NCI-H524 treated with DMSO at 0.1 percent for 48 hours (cell line): ENCODE measurements around the gene ATP1A1.

Source experiments
- DNase-seq: peaks from one replicate; lab custom pipeline; 2025; lab: John Stamatoyannopoulos, UW

Gene ATP1A1

GRCh38 chr1:116372651-116373430 is at the start of gene ATP1A1:
ATP1A1 (plus strand) TSS chr1:116373244; CDS start chr1:116373512, 268 bp downstream.
- peak; percentile 24 for DNase-seq

DNA sequence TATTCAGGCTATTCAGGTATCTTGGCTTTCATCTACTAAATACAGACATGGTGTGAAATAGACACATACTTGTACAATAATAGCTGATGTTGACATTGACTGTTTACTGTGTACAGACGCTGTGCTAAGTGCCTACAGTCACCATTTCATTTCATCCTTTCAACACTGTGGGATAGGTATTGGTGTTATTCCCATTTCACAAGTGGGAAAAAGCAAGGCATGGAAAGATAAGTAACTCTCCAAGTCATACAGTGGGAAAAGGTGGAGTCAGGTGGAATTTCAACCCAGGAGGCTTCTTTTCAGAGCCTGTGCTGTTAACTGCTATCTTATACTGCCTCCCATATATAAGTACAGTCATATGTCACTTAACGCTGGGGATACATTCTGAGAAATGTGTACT is 49.6 kb upstream of the ATP1A1 start:
- no peak for DNase-seq

DNA sequence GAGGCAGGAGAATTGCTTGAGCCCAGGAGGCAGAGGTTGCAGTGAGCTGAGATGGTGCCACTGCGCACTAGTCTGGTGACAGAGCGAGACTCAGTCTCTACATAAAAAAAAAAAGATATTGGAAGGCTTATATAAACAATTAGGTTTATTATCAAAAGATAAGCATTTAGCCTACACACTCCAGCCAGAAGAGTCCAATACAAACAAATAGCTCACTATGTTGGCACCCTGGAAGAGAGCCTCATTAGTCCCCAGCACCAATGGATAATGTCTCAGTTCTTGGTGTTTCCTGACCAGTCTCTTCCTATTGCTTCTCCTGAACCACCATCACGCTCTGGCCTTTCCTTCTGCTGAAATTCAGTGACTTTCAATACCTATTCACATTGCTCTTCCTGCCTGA is 48.6 kb upstream of the ATP1A1 start:
- no peak for DNase-seq

DNA sequence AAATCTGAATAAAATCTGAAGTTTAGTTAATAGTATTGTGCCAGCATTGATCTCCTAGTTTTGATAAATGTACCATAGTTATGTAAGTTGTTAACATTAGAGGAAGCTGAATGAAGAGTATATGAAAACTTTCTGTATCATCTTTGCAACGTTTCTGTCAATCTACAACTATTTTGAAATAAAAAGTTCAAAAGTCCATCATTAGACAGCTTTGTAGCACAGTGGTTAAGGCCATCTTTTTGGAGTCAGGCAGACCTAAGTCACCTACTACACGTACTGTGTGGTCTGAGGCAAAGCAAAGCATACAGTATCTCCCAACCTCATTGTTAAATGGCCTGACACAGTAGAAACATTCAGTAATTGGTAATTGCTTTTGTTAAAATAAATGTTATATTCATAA is 47.9 kb upstream of the ATP1A1 start:
- DNase-seq: no peak

GRCh38 chr1:116325922-116326321 is 47.1 kb upstream of the ATP1A1 start:
- DNase-seq: no peak

- DNase-seq: no peak
These were observed 46.6 kb upstream of the ATP1A1 start for GRCh38 chr1:116326486-116326885.

DNA sequence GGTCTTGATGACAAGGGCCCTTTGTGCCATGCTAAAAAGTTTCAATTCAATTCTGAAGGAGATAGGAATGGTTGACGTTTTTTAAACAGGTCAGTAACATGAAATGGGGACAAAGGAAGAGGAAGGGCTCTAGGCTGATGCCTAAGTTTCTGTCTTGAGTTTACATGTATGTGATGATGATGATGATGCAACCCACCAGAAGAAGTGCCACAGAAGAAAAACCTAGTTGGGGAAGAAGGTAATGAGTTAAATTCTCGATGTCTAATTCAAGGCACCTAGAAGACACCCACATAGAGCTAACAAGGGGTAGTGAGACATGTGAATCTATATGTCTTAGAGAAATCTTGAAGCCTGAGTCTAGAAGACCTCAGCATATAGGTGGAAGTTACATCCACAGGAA is 44.4 kb upstream of the ATP1A1 start:
- DNase-seq: no peak

DNA sequence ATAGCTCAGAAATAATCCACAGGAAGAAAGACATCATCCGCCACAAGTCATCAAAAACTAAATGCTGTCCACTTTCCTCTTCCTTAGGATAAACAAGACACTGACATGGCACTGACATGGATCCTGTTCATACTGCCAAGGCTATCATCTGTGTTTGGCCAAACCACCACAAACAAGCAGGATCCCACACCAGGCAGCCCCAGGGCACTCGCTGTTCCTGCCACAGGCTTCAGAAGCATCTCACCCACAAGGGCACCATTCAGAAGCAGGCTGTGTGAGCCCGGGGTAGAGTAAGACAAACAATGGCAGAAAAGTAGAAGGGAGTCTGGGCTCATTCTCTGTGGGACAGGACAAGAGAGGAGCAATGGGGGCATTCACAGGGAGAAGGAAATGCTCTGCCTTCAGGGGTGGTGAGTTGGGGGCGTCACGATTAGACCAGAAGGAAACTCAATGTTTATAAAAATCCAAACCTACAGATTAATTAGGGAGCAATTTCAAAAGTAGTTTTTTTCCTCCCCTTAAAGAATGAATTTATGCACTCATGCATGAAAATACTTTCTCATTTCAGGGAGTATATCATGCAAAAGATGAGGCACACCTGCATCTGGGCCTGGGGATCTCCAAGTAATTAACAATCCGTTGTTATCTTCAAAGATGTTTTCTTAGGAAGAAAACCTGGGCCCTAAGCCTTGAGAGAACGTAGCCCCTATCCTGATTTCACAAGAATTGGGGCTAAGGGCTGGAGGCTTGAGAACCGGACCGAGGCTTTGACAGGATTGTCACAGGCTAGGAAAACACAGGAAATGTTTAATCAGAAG is 43.3 kb upstream of the ATP1A1 start:
- no peak for DNase-seq

DNA sequence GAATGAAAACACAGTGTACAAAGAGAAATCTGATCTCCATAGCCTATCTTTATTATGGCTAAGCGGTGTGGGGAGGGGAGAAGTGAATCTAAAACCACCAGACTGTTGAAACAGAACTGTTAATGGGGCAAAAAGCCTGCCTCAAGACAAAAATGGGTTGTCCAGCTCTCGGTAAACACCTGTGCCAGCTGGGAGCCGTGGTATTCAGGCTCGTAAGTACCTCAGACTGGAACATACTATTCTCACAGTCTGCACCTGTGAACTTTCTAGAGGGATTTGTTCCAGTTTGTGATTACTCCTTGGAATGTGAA is 42.7 kb upstream of the ATP1A1 start:
- no peak for DNase-seq

DNA sequence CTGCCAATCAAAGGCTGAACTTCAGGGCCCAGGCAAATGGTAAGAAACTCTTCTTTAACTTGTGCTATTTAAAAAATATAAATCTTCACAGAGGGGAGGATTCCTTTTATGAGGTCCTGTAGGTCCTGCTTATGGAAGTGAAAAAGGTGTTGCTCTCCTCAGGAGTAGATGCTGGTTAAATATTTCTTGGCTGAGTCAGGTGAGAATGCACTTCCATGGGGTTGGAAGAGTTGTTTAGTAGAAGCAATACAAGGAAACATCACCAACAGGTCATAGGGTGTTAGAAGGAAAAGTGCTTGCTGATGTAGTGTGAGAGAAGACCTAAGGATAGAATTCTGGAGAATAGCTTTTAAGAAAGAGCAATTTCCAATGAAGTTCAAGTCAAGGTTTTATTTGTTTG is 42.2 kb upstream of the ATP1A1 start:
- DNase-seq: no peak

DNA sequence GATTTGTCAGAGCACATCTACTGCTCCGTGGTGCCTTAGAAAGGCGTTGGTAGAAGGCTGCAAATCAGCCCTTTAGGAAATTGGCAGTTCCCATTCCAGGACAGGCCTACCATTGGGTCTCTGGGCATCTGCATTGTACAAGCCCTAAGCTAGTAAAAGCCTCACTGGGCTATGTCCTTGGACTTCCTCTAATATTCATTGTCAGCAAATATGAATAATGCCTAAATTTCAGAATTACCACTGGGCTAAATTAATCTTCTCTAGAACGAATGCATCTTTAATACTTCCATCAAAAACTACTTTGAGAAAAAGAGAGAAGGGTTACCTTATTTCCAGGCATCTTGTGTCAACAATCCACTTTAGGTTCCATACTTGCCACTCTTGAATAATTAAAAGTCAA is 41.5 kb upstream of the ATP1A1 start:
- DNase-seq: no peak

GRCh38 chr1:116332451-116332850 is 40.6 kb upstream of the ATP1A1 start:
- no peak for DNase-seq

DNA sequence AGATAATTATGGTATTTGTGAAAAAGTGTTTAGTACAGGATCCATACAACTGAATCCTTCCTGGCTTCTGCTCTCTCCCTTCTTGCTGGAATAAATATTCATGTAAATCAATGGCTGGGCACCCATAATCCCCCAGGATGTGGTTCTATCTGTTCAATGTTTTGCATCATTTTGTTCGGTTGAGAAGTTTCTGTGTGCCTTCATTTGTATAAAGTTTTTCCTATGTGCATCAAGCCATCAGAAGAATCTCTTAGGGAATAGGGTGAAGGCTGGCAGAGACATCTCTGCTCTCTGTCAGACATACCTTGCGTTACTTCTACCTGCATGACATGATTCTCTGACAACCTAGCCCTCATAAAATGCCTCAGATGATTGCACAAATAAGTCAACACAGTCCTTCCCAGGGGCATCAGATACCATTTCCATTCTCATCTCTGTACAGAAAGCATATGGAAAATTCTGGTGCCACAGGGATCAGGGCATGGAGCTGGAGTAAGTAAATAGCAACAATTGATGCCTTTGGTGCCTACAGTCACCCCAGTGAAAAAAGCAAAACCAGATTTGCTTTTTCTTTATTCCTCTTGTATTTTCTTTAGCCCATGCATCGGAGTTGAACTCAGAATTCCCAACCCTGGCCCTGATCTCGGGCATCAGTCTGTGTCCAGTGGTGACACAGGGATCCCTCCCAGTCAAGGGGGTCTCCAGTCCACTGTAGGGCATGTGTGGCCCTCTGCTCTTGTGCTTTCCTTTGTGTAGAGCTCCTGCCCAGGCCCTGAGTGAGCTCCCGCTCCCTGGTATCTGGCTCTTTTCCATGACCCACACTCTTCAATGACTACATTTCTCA is 39.7 kb upstream of the ATP1A1 start:
- no peak for DNase-seq

DNA sequence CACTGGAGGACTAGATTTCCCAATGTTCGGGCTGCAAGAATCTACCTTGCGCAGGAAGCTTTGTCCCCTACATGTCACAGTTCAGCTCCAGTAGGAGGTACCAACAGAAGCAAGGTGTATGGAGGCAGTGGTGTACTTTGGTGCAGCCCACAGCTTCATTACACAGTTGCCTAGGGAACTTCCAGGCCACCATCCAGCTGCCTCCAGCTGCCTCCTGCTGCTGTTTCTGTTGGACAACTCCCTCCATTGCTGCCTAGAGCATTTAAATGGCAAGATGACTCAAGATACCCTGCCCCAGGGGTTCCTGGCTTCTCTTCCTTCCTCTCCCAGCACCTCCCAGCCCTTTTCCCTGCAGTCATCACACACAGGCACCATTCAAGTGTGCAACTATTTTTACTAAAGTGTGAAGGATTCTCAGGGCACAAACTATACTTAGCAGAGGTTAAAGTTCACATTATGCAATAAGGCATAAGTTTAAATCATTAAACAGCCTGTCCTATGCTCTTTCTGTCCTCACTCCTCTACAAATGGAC is 39.0 kb upstream of the ATP1A1 start:
- DNase-seq: no peak

DNA sequence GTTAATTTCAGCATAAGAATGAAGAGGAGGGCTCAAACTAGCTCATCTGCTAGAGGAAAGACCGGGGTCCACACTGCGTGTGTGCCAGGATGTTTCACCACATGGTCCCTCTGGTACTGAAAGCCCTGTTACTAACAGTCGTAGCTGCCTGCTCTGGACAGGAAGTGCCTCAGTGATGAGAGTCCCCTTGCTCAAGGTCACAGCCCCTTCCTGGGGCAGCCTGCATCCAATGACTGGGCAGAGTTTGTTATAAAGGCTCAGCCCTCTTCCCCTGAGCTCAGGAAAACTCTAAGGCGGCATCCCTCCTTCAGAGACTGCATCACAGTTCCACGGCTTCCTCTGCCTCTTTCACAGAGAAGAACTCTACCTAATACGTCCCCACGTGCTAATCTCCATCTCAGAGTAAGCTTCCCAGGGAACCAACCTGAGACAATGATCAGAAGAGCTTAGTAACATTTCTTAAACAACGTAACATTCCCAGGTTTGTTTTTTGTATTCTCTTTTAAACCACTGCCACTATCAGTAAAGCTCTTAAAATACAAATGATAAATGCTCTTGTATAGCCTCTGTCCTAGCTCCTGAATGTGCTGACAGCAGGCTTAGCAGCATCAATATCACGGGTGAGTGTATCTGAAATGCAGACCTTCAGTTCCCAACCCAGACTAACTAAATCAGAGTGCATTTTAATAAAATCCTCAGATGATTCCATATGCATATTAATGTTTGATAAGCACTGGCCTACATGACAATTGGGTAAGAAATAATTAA is 38.0 kb upstream of the ATP1A1 start:
- DNase-seq: no peak

GRCh38 chr1:116335850-116336624 is 37.0 kb upstream of the ATP1A1 start:
- no peak for DNase-seq

DNA sequence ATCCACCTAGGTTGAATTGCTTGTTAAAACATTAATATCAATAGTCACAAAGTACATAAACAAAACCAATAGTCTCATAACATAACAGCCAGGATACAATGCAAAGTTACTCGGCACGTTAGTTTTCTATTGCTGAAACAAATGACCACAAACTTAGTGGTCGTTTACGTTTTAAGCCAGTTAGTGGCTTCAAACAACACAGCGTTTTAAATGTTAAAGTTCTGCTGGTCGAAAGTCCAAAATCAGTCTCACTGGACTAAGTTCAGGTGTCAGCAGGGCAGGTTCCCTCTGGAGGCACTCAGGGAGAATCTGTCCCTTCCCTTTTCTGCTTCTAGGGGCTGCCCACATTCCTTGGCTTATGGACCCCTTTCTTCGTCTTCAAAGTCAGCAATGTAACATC is 35.6 kb upstream of the ATP1A1 start:
- no peak for DNase-seq

DNA sequence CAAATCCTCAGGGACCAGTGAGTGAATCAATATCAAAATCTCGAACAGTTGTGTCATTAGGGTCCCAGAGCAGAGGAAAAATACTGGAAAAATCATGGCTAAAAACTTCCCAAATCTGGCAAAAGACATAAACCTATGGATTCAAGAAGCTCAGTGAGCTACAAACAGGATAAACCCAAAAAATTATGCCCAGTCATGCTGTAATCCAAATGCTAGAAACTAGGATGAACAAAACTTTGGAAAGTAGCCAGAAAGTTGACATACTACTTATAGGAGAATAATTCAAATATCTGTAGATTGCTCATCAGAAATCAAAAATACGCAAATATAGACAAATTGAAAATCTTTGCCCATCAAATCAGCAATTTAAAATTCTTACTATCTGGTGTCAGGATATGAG is 34.6 kb upstream of the ATP1A1 start:
- DNase-seq: no peak

DNA sequence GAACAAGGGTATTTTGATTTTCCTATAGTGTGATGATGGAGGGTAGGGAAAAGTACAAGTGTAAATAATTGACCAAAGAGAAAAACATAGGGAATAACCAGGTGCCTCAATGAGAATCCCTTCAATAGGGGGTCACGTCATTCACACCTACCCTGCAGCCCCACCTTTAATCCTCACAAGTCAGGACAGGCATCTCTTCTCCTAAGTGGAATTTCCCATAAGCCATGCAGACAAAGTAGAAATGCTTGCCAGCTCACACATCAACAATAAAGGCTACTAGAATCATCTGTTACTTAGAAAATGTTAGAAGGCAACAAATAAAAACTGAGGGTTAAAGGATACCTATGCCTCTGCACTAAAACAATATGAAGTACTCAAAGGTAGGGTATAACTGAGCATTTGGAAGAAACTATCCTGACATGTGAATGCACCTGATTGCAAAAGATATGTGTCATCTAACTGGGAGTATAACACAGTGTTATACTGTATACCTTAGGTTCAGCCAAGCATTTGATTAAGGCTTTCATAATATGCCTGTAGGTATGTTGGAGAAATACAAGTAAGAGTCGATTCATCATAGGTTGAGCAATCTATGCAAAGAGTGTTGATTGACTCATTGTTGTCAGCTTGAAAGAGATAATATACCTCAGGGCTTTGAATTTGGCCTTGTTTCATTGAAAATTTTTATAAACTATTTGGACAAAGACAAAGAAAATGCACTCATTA is 32.4 kb upstream of the ATP1A1 start:
- no peak for DNase-seq

- no peak for DNase-seq
These were observed 30.0 kb upstream of the ATP1A1 start for GRCh38 chr1:116343019-116343418.
